ENCODE measurements around the gene KANK2. TPM values are rescaled to one million over a fixed set of nuclear protein-coding genes. Genes with fewer than 3 reads are reported as not detected.

Gene KANK2
- total and polyA plus RNA-seq, 2 of the 8 experiments (the other 6 are each of a cell fraction or from before 2014, with no cell fraction given): 25.2 to 42.3 TPM

DNA sequence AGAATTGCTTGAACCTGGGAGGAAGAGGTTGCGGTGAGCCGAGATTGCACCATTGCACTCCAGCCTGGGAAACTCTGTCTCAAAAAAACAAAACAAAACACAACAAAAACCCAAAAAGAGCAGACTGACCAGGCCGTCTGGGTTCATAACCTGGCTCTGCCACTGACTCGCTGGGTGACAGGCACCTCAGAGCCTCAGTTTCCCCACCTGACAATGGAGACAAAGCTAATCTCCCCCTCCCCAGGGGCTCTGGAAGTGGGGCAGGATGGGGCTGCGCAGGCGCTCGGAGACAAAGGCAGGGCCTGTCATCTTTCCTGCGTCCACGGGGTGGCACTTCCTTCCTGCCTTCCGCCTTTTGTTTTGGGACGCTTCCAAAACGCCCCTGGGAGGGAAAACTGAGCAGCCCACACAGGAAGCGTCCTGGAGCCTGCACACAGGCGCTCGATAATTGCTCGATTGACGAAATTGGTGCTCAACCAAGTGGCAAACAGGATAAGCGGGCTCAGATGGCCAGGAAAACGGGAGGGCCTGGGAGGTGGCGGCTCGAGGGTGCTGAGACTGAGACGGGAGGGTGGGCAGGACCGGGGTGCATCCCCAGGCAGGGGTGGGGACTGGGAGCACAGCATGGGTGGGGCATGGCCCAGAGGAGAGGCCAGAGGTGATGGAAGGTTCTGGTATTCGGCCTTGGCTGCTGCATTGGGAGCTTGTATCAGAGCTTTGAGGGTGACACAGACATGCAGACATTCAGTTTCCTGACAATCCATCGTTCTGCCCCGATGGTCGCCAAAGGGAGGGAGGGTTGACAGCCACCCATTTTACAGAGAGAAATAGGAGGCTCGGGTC lies 59.6 kb downstream of the KANK2 start (continued):
- TF ChIP-seq RFX5 (IDR thresholded peaks at IDR 0.05; ENCODE audit: borderline replicate concordance, low read depth, low read length) (no peak), SP1 (IDR thresholded peaks at IDR 0.05; ENCODE audit: low read depth, low read length) (0 out of 2 replicates have a peak, but pooled peaks have one; percentile 13), SIN3A (conservative IDR thresholded peaks at IDR 0.05 in 1 of 2, IDR thresholded peaks at IDR 0.05 in 1 of 2; ENCODE audit: low read depth in 1 of 2, low read length in 2 of 2) (no peak), EP300 (IDR thresholded peaks at IDR 0.05; ENCODE audit: borderline replicate concordance in 1 of 2, low read depth in 2 of 2, low read length in 2 of 2) (no peak), GABPA (IDR thresholded peaks at IDR 0.05; ENCODE audit: borderline replicate concordance, insufficient read depth, low read length) (peak; percentile 35; the same call in 1 of the 2 replicates), RAD21 (IDR thresholded peaks at IDR 0.05 in 1 of 2, conservative IDR thresholded peaks at IDR 0.05 in 1 of 2; ENCODE audit: low read depth in 2 of 2, low read length in 2 of 2) (peak; percentile 74 to 76), SIX5 (IDR thresholded peaks at IDR 0.05; ENCODE audit: low read depth, low read length) (no peak), BCL11A (IDR thresholded peaks at IDR 0.05; ENCODE audit: low read depth in 2 of 2, low read length in 2 of 2) (no peak), NRF1 (IDR thresholded peaks at IDR 0.05; ENCODE audit: low read depth, low read length) (peak; percentile 67)
- TF ChIP-seq, protein P1, sequence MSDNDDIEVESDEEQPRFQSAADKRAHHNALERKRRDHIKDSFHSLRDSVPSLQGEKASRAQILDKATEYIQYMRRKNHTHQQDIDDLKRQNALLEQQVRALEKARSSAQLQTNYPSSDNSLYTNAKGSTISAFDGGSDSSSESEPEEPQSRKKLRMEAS (IDR thresholded peaks at IDR 0.05): no peak

Data from H1 (cell line).